ENCODE measurements around the gene ADGRD1. TPM values are rescaled to one million over a fixed set of nuclear protein-coding genes. Genes with fewer than 3 reads are reported as not detected.
"Not testable (repeated sequence)": the region's sequence is repeated elsewhere in the genome, so short reads cannot be mapped to it uniquely, and the experiment has no call there.

Gene ADGRD1
- total RNA-seq = 1 to 10 TPM in 1 of 2 experiments, under 1 TPM in 1; 0.64 to 1.0 TPM

- H3K4me1 Mint-ChIP-seq (ENCODE audit: low read depth) = peaks cover 4% of the 10 kb centered on the region
- ChIA-PET CTCF (interaction anchor here (0.6 kb wide), 1 partner anchor 119 kb away, joined by 3 read pairs; no protein-coding TSS in a partner anchor), POLR2A (no interaction called here)
- no peak within 1 kb of the TSS for H3K27ac Mint-ChIP-seq
- no peak within 1 kb of the TSS for H3K4me3 Mint-ChIP-seq
- H3K27me3 Mint-ChIP-seq = peaks cover 28% of the 10 kb centered on the region
- no peaks in the 10 kb centered on the region for H3K9me3 Mint-ChIP-seq
- intact Hi-C loops (cut with micrococcal nuclease) = no loop called here
- no peak for DNase-seq
- no peaks in the 10 kb centered on the region for H3K36me3 Mint-ChIP-seq
These were observed at the start of gene ADGRD1 for GRCh38 chr12:130953771-130954543. TSS of gene ADGRD1 (plus strand) at chr12:130953907. CDS start at chr12:130954466, 559 bp downstream.

GRCh38 chr12:130904064-130904463 lies 49.6 kb upstream of the ADGRD1 start:
- intact Hi-C loops (cut with micrococcal nuclease) = no loop called here
- Mint-ChIP-seq H3K27me3 (peaks cover 4% of the 10 kb centered on the region), H3K27ac (no peak overlapping the region), H3K9me3 (no peaks in the 10 kb centered on the region), H3K4me1 (ENCODE audit: low read depth) (no peaks in the 10 kb centered on the region), H3K36me3 (no peaks in the 10 kb centered on the region), H3K4me3 (no peak overlapping the region)
- DNase-seq = no peak
- POLR2A ChIA-PET = no interaction called here
- CTCF ChIA-PET = no interaction called here

GRCh38 chr12:130904936-130905455 lies 48.7 kb upstream of the ADGRD1 start:
- not testable (repeated sequence) for H3K36me3 Mint-ChIP-seq

GRCh38 chr12:130909111-130909510 lies 44.6 kb upstream of the ADGRD1 start:
- Mint-ChIP-seq H3K27ac (no peak overlapping the region), H3K4me1 (ENCODE audit: low read depth) (no peaks in the 10 kb centered on the region), H3K27me3 (peaks cover 17% of the 10 kb centered on the region), H3K36me3 (peaks cover 6% of the 10 kb centered on the region), H3K4me3 (no peak overlapping the region), H3K9me3 (peaks cover 17% of the 10 kb centered on the region)
- ChIA-PET POLR2A (no interaction called here), CTCF (no interaction called here)
- DNase-seq = no peak
- intact Hi-C loops (cut with micrococcal nuclease) = no loop called here

More at GRCh38 chr12:130904936-130905455, 48.7 kb upstream of the ADGRD1 start:
- DNase-seq; CTCF ChIA-PET; intact Hi-C loops (cut with micrococcal nuclease); H3K27ac Mint-ChIP-seq; H3K4me1 Mint-ChIP-seq (ENCODE audit: low read depth); H3K27me3 Mint-ChIP-seq; POLR2A ChIA-PET; H3K9me3 Mint-ChIP-seq; H3K4me3 Mint-ChIP-seq: not testable (repeated sequence)

GRCh38 chr12:130911193-130911592 lies 42.5 kb upstream of the ADGRD1 start:
- no peak for DNase-seq
- Mint-ChIP-seq H3K4me3 (no peak overlapping the region), H3K4me1 (ENCODE audit: low read depth) (no peaks in the 10 kb centered on the region), H3K36me3 (peaks cover 6% of the 10 kb centered on the region), H3K9me3 (peaks cover 17% of the 10 kb centered on the region), H3K27me3 (peaks cover 17% of the 10 kb centered on the region), H3K27ac (no peak overlapping the region)
- CTCF ChIA-PET = no interaction called here
- POLR2A ChIA-PET = no interaction called here
- intact Hi-C loops (cut with micrococcal nuclease) = loop anchor here (10.0 kb wide), 1 partner anchor 224 kb away; no protein-coding TSS in a partner anchor

GRCh38 chr12:130911933-130912332 lies 41.8 kb upstream of the ADGRD1 start:
- intact Hi-C loops (cut with micrococcal nuclease) = loop anchor here (10.0 kb wide), 1 partner anchor 223 kb away; no protein-coding TSS in a partner anchor

GRCh38 chr12:130916241-130916911 lies 37.3 kb upstream of the ADGRD1 start:
- H3K4me3 Mint-ChIP-seq = no peak overlapping the region
- H3K9me3 Mint-ChIP-seq = peaks cover 11% of the 10 kb centered on the region
- peak; percentile 44 for DNase-seq
- no peak overlapping the region for H3K27ac Mint-ChIP-seq
- no peaks in the 10 kb centered on the region for H3K4me1 Mint-ChIP-seq (ENCODE audit: low read depth)
- H3K36me3 Mint-ChIP-seq = peaks cover under 1% of the 10 kb centered on the region
- CTCF ChIA-PET = interaction anchor here (0.7 to 1.9 kb wide), 5 partner anchors 188 to 488 kb away, joined by 3 to 11 read pairs (median 4); no protein-coding TSS in a partner anchor
- intact Hi-C loops (cut with micrococcal nuclease) = loop anchor here (10.0 kb wide), 1 partner anchor 218 kb away; no protein-coding TSS in a partner anchor
- POLR2A ChIA-PET = no interaction called here
- peaks cover 35% of the 10 kb centered on the region for H3K27me3 Mint-ChIP-seq

More at GRCh38 chr12:130911933-130912332, 41.8 kb upstream of the ADGRD1 start:
- no peak for DNase-seq
- Mint-ChIP-seq H3K27ac (no peak overlapping the region), H3K36me3 (peaks cover 6% of the 10 kb centered on the region), H3K27me3 (peaks cover 25% of the 10 kb centered on the region), H3K9me3 (peaks cover 17% of the 10 kb centered on the region), H3K4me3 (no peak overlapping the region), H3K4me1 (ENCODE audit: low read depth) (no peaks in the 10 kb centered on the region)
- POLR2A ChIA-PET = no interaction called here
- CTCF ChIA-PET = no interaction called here

- intact Hi-C loops (cut with micrococcal nuclease) = loop anchor here (10.0 kb wide), 1 partner anchor 217 kb away; no protein-coding TSS in a partner anchor
- ChIA-PET CTCF (interaction anchor here (1.9 kb wide), 1 partner anchor 214 kb away, joined by 11 read pairs; no protein-coding TSS in a partner anchor), POLR2A (no interaction called here)
- Mint-ChIP-seq H3K9me3 (no peaks in the 10 kb centered on the region), H3K27me3 (peaks cover 35% of the 10 kb centered on the region), H3K4me3 (no peak overlapping the region), H3K36me3 (no peaks in the 10 kb centered on the region), H3K4me1 (ENCODE audit: low read depth) (no peaks in the 10 kb centered on the region), H3K27ac (no peak overlapping the region)
- DNase-seq = no peak
These were observed 36.1 kb upstream of the ADGRD1 start for GRCh38 chr12:130917607-130918006.

- ChIA-PET CTCF (no interaction called here), POLR2A (no interaction called here)
- no peaks in the 10 kb centered on the region for H3K36me3 Mint-ChIP-seq
- peaks cover 32% of the 10 kb centered on the region for H3K27me3 Mint-ChIP-seq
- DNase-seq = no peak
- no peaks in the 10 kb centered on the region for H3K4me1 Mint-ChIP-seq (ENCODE audit: low read depth)
- H3K4me3 Mint-ChIP-seq = no peak overlapping the region
- no peaks in the 10 kb centered on the region for H3K9me3 Mint-ChIP-seq
- H3K27ac Mint-ChIP-seq = no peak overlapping the region
- intact Hi-C loops (cut with micrococcal nuclease) = loop anchor here (10.0 kb wide), 1 partner anchor 216 kb away; no protein-coding TSS in a partner anchor
These were observed 34.6 kb upstream of the ADGRD1 start for GRCh38 chr12:130919086-130919485.

- Mint-ChIP-seq H3K4me3 (no peak overlapping the region), H3K4me1 (ENCODE audit: low read depth) (no peaks in the 10 kb centered on the region), H3K9me3 (no peaks in the 10 kb centered on the region), H3K27me3 (peaks cover 33% of the 10 kb centered on the region), H3K36me3 (no peaks in the 10 kb centered on the region), H3K27ac (no peak overlapping the region)
- ChIA-PET CTCF (no interaction called here), POLR2A (no interaction called here)
- DNase-seq = no peak
- intact Hi-C loops (cut with micrococcal nuclease) = no loop called here
These were observed 33.5 kb upstream of the ADGRD1 start for GRCh38 chr12:130920119-130920703.

- Mint-ChIP-seq H3K4me1 (ENCODE audit: low read depth) (no peaks in the 10 kb centered on the region), H3K4me3 (no peak overlapping the region), H3K27ac (no peak overlapping the region), H3K36me3 (no peaks in the 10 kb centered on the region), H3K9me3 (no peaks in the 10 kb centered on the region), H3K27me3 (peaks cover 39% of the 10 kb centered on the region)
- CTCF ChIA-PET = interaction anchor here (1.4 kb wide), 1 partner anchor 94 kb away, joined by 4 read pairs; no protein-coding TSS in a partner anchor
- DNase-seq = no peak
- intact Hi-C loops (cut with micrococcal nuclease) = no loop called here
- POLR2A ChIA-PET = no interaction called here
These were observed 32.9 kb upstream of the ADGRD1 start for GRCh38 chr12:130920723-130921381.
